Measurements from ENCODE around the gene NDUFB8. TPM values are rescaled to one million over a fixed set of nuclear protein-coding genes. Genes with fewer than 3 reads are reported as not detected.

NDUFB8 gene
- total and polyA plus RNA-seq, 2 donors (not counting 3 experiments of a cell fraction or from before 2014, with no cell fraction given) = 193 to 526 TPM

- Histone ChIP-seq H3K36me3 (ENCODE audit: control insufficient read depth in 2 of 2, extremely low read depth in 1 of 2, insufficient read depth in 2 of 2, low read length in 2 of 2) (no peaks in the 10 kb centered on the region), H3K27me3 (ENCODE audit: control insufficient read depth in 2 of 2, insufficient read depth in 2 of 2, low read length in 2 of 2) (peaks cover 9 to 18% of the 10 kb centered on the region in 2 experiments), H3K79me2 (ENCODE audit: control insufficient read depth, insufficient read depth, low read length) (no peaks in the 10 kb centered on the region), H3K4me2 (ENCODE audit: insufficient read depth, low read length) (no peak overlapping the region), H3K9me1 (replicated peaks; ENCODE audit: control insufficient read depth, extremely low read depth, insufficient read depth, low read length) (no peaks in the 10 kb centered on the region), H3K9me3 (replicated peaks; ENCODE audit: control insufficient read depth, insufficient read depth, low read length) (no peaks in the 10 kb centered on the region), H3K4me3 (replicated peaks in 1 of 3; ENCODE audit: insufficient read depth in 1 of 3, low read depth in 1 of 3, low read length in 3 of 3) (no peak overlapping the region), H2AFZ (ENCODE audit: low read depth, low read length) (no peak overlapping the region), H3K4me1 (ENCODE audit: control insufficient read depth, extremely low read depth, insufficient read depth, low read length) (no peaks in the 10 kb centered on the region), H3K9ac (replicated peaks; ENCODE audit: extremely low read depth, insufficient read depth, low read length) (no peak overlapping the region), H3K27ac (ENCODE audit: insufficient read depth, low read depth, low read length) (no peak overlapping the region), H4K20me1 (replicated peaks; ENCODE audit: control insufficient read depth, extremely low read depth, insufficient read depth, low read length) (no peaks in the 10 kb centered on the region)
- CTCF ChIA-PET = interaction anchor here (3.4 kb wide), 1 partner anchor 13 kb away, joined by 13 read pairs; no protein-coding TSS in a partner anchor
- TF ChIP-seq FOS (IDR thresholded peaks at IDR 0.05; ENCODE audit: borderline replicate concordance, insufficient read depth, low read length) (no peak), CTCF (IDR thresholded peaks at IDR 0.05; ENCODE audit: extremely low read depth in 1 of 2, insufficient read depth in 1 of 2, low read depth in 1 of 2, low read length in 2 of 2) (no peak), MAX (IDR thresholded peaks at IDR 0.05; ENCODE audit: insufficient read depth, insufficient read length) (no peak), MYC (IDR thresholded peaks at IDR 0.05; ENCODE audit: low read depth, low read length) (no peak), POLR2AphosphoS5 (IDR thresholded peaks at IDR 0.05; ENCODE audit: insufficient read depth, low read depth, low read length) (no peak), JUN (IDR thresholded peaks at IDR 0.05; ENCODE audit: borderline replicate concordance, insufficient read depth, insufficient read length, low read depth) (no peak)
- POLR2A ChIA-PET = no interaction called here
- dilution Hi-C loops (cut with MboI; ENCODE audit: extremely low pct_ligation_motif_present, low sequenced_read_pairs) (no loop called here), intact Hi-C loops (cut with micrococcal nuclease) (no loop called here)
- BruUV-seq (replicated peaks) = no TSS peak
- no peak for FAIRE-seq
- no peak for DNase-seq (ENCODE audit: low read depth, low spot score)
These were observed 46.6 kb upstream of the NDUFB8 start for GRCh38 chr10:100576282-100576635.
